Vagina (tissue), 2 donors: Measurements from ENCODE around the gene PCBP4.
A peak's percentile ranks its signal among the peaks of the same experiment; 100 is the strongest.

Experiments used
- POLR2A ChIP-seq, 2 donors: fragments of 450-650 bp; IDR thresholded peaks; one replicate each; pipeline ENCODE4 v1.6.1; 2017; ENCODE audit warnings: antibody characterized with exemption in 2 of 2, mild to moderate bottlenecking in 2 of 2, moderate library complexity in 2 of 2
- TF ChIP-seq, protein P1 (sequence below), 3 experiments: fragments of 450-650 bp in 2 of 3; fragments of 200-600 bp in 1 of 3; sonication (generic) in 1 of 3; IDR thresholded peaks; one replicate each; pipeline ENCODE4 v1.5.1; 2017 to 2019; ENCODE audit warnings: antibody characterized with exemption in 3 of 3, mild to moderate bottlenecking in 2 of 3, moderate library complexity in 2 of 3

- TF ChIP-seq, protein P1, sequence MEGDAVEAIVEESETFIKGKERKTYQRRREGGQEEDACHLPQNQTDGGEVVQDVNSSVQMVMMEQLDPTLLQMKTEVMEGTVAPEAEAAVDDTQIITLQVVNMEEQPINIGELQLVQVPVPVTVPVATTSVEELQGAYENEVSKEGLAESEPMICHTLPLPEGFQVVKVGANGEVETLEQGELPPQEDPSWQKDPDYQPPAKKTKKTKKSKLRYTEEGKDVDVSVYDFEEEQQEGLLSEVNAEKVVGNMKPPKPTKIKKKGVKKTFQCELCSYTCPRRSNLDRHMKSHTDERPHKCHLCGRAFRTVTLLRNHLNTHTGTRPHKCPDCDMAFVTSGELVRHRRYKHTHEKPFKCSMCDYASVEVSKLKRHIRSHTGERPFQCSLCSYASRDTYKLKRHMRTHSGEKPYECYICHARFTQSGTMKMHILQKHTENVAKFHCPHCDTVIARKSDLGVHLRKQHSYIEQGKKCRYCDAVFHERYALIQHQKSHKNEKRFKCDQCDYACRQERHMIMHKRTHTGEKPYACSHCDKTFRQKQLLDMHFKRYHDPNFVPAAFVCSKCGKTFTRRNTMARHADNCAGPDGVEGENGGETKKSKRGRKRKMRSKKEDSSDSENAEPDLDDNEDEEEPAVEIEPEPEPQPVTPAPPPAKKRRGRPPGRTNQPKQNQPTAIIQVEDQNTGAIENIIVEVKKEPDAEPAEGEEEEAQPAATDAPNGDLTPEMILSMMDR (IDR thresholded peaks at IDR 0.05) = no peak
- TF ChIP-seq POLR2A (IDR thresholded peaks at IDR 0.05) = peak in 1 of 2 donors; percentile 20
These were observed 301 bp downstream of the PCBP4 start for GRCh38 chr3:51966922-51967383.
